SK-N-MC (cell line): Measurements from ENCODE around the gene SLC45A2.

ENCODE experiments used
- EZH2 ChIP-seq: fragments of 200-600 bp; sonication (generic); IDR thresholded peaks from one replicate; pipeline ENCODE4 v1.6.1; 2017; ENCODE audit warnings: antibody characterized with exemption
- POLR2AphosphoS5 ChIP-seq: IDR thresholded peaks from 2 replicates; pipeline ENCODE4 v1.6.1; 2012; ENCODE audit warnings: mild to moderate bottlenecking, low read depth, low read length, borderline replicate concordance

DNA sequence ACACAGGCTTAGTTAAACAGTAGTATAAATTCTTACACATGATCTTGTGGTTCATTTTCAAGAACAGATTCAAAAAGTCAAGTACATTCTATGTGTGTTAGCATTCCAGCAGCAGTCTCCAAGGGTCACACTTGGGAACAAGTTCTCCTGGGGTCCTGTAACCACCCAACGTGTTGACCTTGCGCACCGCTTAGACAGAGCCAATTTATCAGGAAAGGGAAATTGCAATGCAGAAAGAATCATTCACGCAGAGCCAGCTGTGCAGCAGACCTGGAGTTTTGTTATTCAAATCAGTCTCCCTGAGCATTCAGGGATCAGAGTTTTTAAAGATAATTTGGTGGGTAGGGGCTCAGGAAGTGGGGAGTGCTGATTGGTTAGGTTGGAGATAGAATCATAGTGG lies 56.8 kb downstream of the SLC45A2 start:
- no peak for TF ChIP-seq POLR2AphosphoS5
- no peak for TF ChIP-seq EZH2
